SK-N-SH (cell line): ENCODE data around the gene ZNF142. TPM values are rescaled to one million over a fixed set of nuclear protein-coding genes. Genes with fewer than 3 reads are reported as not detected.

Experiments used
- CTCF ChIA-PET: fragments of 300-600, 350-600 bp; formaldehyde crosslinking; extraction: SDS; loops from one replicate; lab custom pipeline; 2021; lab: Yijun Ruan, JAX
- POLR2A ChIA-PET: fragments of 350-600 bp; sonication (Branson Sonifier 250); formaldehyde crosslinking; extraction: SDS; loops from one replicate; lab custom pipeline; 2020; ENCODE audit warnings: antibody characterized with exemption, inconsistent platforms; lab: Yijun Ruan, JAX
- DNase-seq: peaks from one replicate; pipeline ENCODE4 v3.0.0; 2012
- H2AFZ ChIP-seq: fragments of 200-600 bp; sonication (generic); 2 replicates; pipeline ENCODE4 v1.8.1; 2016; ENCODE audit warnings: antibody characterized with exemption, mild to moderate bottlenecking, low read depth
- H3F3A ChIP-seq: fragments of 200-600 bp; sonication (generic); replicated peaks from 2 replicates; pipeline ENCODE3; 2016; ENCODE audit warnings: antibody characterized with exemption, mild to moderate bottlenecking; ENCODE audit not compliant: insufficient read depth
- H3K27ac ChIP-seq, 2 experiments: fragments of 200-500 bp in 1 of 2; fragments of 200-600 bp in 1 of 2; sonication (Bioruptor generic) in 1 of 2; sonication (generic), shearing (Covaris generic) in 1 of 2; 2 replicates each; pipeline versions ENCODE4 v1.5.1 to v1.6.1; 2014 to 2016; ENCODE audit warnings: low read depth in 2 of 2, inconsistent platforms in 1 of 2, low read length in 1 of 2, mild to moderate bottlenecking in 1 of 2, mixed read lengths in 1 of 2
- H3K27me3 ChIP-seq: fragments of 200-600 bp; sonication (generic), shearing (Covaris generic); 2 replicates; pipeline ENCODE4 v1.6.1; 2016; ENCODE audit warnings: mixed run types; ENCODE audit not compliant: insufficient read depth
- H3K36me3 ChIP-seq, 2 experiments: fragments of 200-500 bp in 1 of 2; fragments of 200-600 bp in 1 of 2; sonication (Bioruptor generic) in 1 of 2; sonication (generic) in 1 of 2; replicated peaks in 1 of 2; 2 replicates each; pipeline versions ENCODE3 to v1.5.1; 2014 to 2016; ENCODE audit warnings: low read length in 1 of 2, mild to moderate bottlenecking in 1 of 2; ENCODE audit not compliant: insufficient read depth in 2 of 2, control insufficient read depth in 1 of 2
- H3K4me1 ChIP-seq, 2 experiments: fragments of 200-500 bp in 1 of 2; fragments of 200-600 bp in 1 of 2; sonication (Bioruptor generic) in 1 of 2; sonication (generic), shearing (Covaris generic) in 1 of 2; 2 replicates each; pipeline versions ENCODE4 v1.5.1 to v1.6.1; 2014 to 2016; ENCODE audit warnings: low read depth in 1 of 2, low read length in 1 of 2, mixed run types in 1 of 2; ENCODE audit not compliant: insufficient read depth in 2 of 2, control insufficient read depth in 1 of 2
- H3K4me2 ChIP-seq: fragments of 200-600 bp; sonication (generic), shearing (Covaris generic); 2 replicates; pipeline ENCODE4 v1.6.1; 2017; ENCODE audit warnings: mixed run types
- H3K4me3 ChIP-seq, 2 experiments: fragments of 200-500 bp in 1 of 2; fragments of 200-600 bp in 1 of 2; sonication (Bioruptor generic) in 1 of 2; sonication (generic), shearing (Covaris generic) in 1 of 2; 2 replicates each; pipeline versions ENCODE4 v1.5.1 to v1.8.1; 2014 to 2016; ENCODE audit warnings: low read depth in 2 of 2, inconsistent platforms in 1 of 2, low read length in 1 of 2, mild to moderate bottlenecking in 1 of 2, mixed read lengths in 1 of 2, moderate library complexity in 1 of 2
- H3K79me2 ChIP-seq: fragments of 200-600 bp; sonication (generic); 2 replicates; pipeline ENCODE4 v1.8.1; 2017; ENCODE audit warnings: mild to moderate bottlenecking; ENCODE audit not compliant: insufficient read depth
- H3K9ac ChIP-seq: fragments of 200-600 bp; sonication (generic); 2 replicates; pipeline ENCODE4 v1.6.1; 2017; ENCODE audit warnings: mixed run types
- H3K9me2 ChIP-seq: fragments of 200-600 bp; sonication (generic); 2 replicates; pipeline ENCODE4 v1.6.1; 2017; ENCODE audit warnings: mixed run types
- H3K9me3 ChIP-seq: fragments of 200-600 bp; sonication (generic); 2 replicates; pipeline ENCODE4 v1.6.1; 2017; ENCODE audit warnings: mixed run types, mild to moderate bottlenecking, moderate library complexity
- H4K20me1 ChIP-seq: fragments of 200-600 bp; sonication (generic); 2 replicates; pipeline ENCODE4 v1.6.1; 2017; ENCODE audit warnings: mild to moderate bottlenecking, mixed run types; ENCODE audit not compliant: insufficient read depth
- CHD2 ChIP-seq: fragments of 150-350 bp; IDR thresholded peaks from 2 replicates; pipeline ENCODE4 v1.6.1; 2018; ENCODE audit warnings: low read length; ENCODE audit not compliant: partially characterized antibody
- EP300 ChIP-seq, 2 experiments: IDR thresholded peaks; 2 replicates each; pipeline versions ENCODE4 v1.4.0 to v1.6.1; 2012; ENCODE audit warnings: borderline replicate concordance in 1 of 2, low read depth in 1 of 2, low read length in 1 of 2
- FOXJ3 ChIP-seq: sonication (generic); formaldehyde crosslinking; IDR thresholded peaks from 2 replicates; pipeline ENCODE4 v1.5.1; 2020; ENCODE audit warnings: mild to moderate bottlenecking, missing genetic modification reagents
- GABPA ChIP-seq: IDR thresholded peaks from 2 replicates; pipeline ENCODE4 v1.4.0; 2012; ENCODE audit warnings: low read depth, mild to moderate bottlenecking
- GATA2 ChIP-seq: sonication (generic); formaldehyde crosslinking; IDR thresholded peaks from 2 replicates; pipeline ENCODE4 v1.5.0; 2020; ENCODE audit warnings: mild to moderate bottlenecking, missing genetic modification reagents
- JUND ChIP-seq: IDR thresholded peaks from 2 replicates; pipeline ENCODE4 v1.4.0; 2012
- POLR2AphosphoS5 ChIP-seq: IDR thresholded peaks from 2 replicates; pipeline ENCODE4 v1.6.1; 2012; ENCODE audit warnings: low read depth, low read length
- REST ChIP-seq: IDR thresholded peaks from 2 replicates; pipeline ENCODE4 v1.6.1; 2012; ENCODE audit warnings: mild to moderate bottlenecking, low read depth, low read length, moderate library complexity
- RFX5 ChIP-seq: IDR thresholded peaks from 2 replicates; pipeline ENCODE4 v1.6.1; 2012; ENCODE audit warnings: mild to moderate bottlenecking, improper control_type of control experiment, low read length
- RXRA ChIP-seq: IDR thresholded peaks from 2 replicates; pipeline ENCODE4 v1.4.0; 2012; ENCODE audit warnings: low read depth, mild to moderate bottlenecking, borderline replicate concordance
- TCF12 ChIP-seq: IDR thresholded peaks from 2 replicates; pipeline ENCODE4 v1.4.0; 2012
- USF2 ChIP-seq: fragments of 150-350 bp; IDR thresholded peaks from 2 replicates; pipeline ENCODE4 v1.6.1; 2017; ENCODE audit warnings: antibody characterized with exemption, low read length, low read depth, borderline replicate concordance
- YY1 ChIP-seq: IDR thresholded peaks from 2 replicates; pipeline ENCODE4 v1.4.0; 2012; ENCODE audit warnings: low read depth, mild to moderate bottlenecking
- WGBS: methylation state at CpG from one replicate; pipeline ENCODE4 v1.1.6; 2017; ENCODE audit warnings: low lambda C conversion rate; 5-methylcytosine and 5-hydroxymethylcytosine counted together
- polyA plus RNA-seq, 3 experiments: library from polyadenylated mRNA; depleted of rRNA; stranded (reverse); fragments of >200 nt; gene quantifications; 2 replicates each; pipeline ENCODE4 v1.2.3, GENCODE V29; 2012

Gene ZNF142
- polyA plus RNA-seq, 1 of the 3 experiments (the other 2 are of a cell fraction): 8.1 TPM

- TF ChIP-seq GATA2 (CRISPR knock-in tag) (no peak), GABPA (no peak), EP300 (IDR thresholded peaks at IDR 0.05; ENCODE audit: borderline replicate concordance in 1 of 2, low read depth in 1 of 2, low read length in 1 of 2) (no peak), JUND (no peak), RFX5 (no peak)
- no peak overlapping the region for H3K4me2 ChIP-seq
- 79% methylated on average over 3 of the region's 3 CpGs for WGBS
- H3K27me3 ChIP-seq: no peaks in the 10 kb centered on the region
- peaks cover 40 to 44% of the 10 kb centered on the region in 2 experiments for H3K36me3 ChIP-seq
- POLR2A ChIA-PET: no interaction called here
- no peaks in the 10 kb centered on the region for H4K20me1 ChIP-seq
- no peaks in the 10 kb centered on the region for H3K79me2 ChIP-seq
- no peak overlapping the region for H3K4me3 ChIP-seq
- H3K9me2 ChIP-seq: no peaks in the 10 kb centered on the region
- CTCF ChIA-PET: no interaction called here
- DNase-seq: no peak
- no peaks in the 10 kb centered on the region for H3K4me1 ChIP-seq
- H3K9me3 ChIP-seq: no peaks in the 10 kb centered on the region
- H3F3A ChIP-seq: peaks cover 12% of the 10 kb centered on the region
- H3K27ac ChIP-seq: no peak overlapping the region
- H2AFZ ChIP-seq: no peak overlapping the region
- no peak overlapping the region for H3K9ac ChIP-seq
Measured at GRCh38 chr2:218680061-218680460, 20.6 kb upstream of the ZNF142 start.

- H3K9ac ChIP-seq: no peak overlapping the region
- H3K9me3 ChIP-seq: no peaks in the 10 kb centered on the region
- no peak overlapping the region for H3K4me2 ChIP-seq
- H4K20me1 ChIP-seq: no peaks in the 10 kb centered on the region
- no peaks in the 10 kb centered on the region for H3K4me1 ChIP-seq
- WGBS: 80% methylated on average over 4 of the region's 4 CpGs
- H3K9me2 ChIP-seq: no peaks in the 10 kb centered on the region
- H3K27me3 ChIP-seq: no peaks in the 10 kb centered on the region
- ChIA-PET POLR2A (no interaction called here), CTCF (interaction anchor here (1.3 kb wide), 1 partner anchor 32 kb away, joined by 4 read pairs; the partner anchor contains the start of gene TTLL4)
- no peak overlapping the region for H3K27ac ChIP-seq
- peaks cover 12% of the 10 kb centered on the region for H3F3A ChIP-seq
- DNase-seq: no peak
- TF ChIP-seq EP300 (IDR thresholded peaks at IDR 0.05; ENCODE audit: borderline replicate concordance in 1 of 2, low read depth in 1 of 2, low read length in 1 of 2): no peak
- no peak for TF ChIP-seq RXRA
- TF ChIP-seq YY1: no peak
- TF ChIP-seq USF2: no peak
- TF ChIP-seq POLR2AphosphoS5: no peak
- TF ChIP-seq TCF12: no peak
- no peak for TF ChIP-seq CHD2
- TF ChIP-seq RFX5: no peak
- no peak for TF ChIP-seq FOXJ3 (CRISPR knock-in tag)
- TF ChIP-seq REST: no peak
- peaks cover 41 to 50% of the 10 kb centered on the region in 2 experiments for H3K36me3 ChIP-seq
- no peak overlapping the region for H2AFZ ChIP-seq
- no peaks in the 10 kb centered on the region for H3K79me2 ChIP-seq
- no peak overlapping the region for H3K4me3 ChIP-seq
Measured at GRCh38 chr2:218679119-218679518, 19.7 kb upstream of the ZNF142 start.
